HepG2 (cell line): ENCODE results near the gene PSIP1. TPM values are rescaled to one million over a fixed set of nuclear protein-coding genes. Genes with fewer than 3 reads are reported as not detected.
A peak's percentile ranks its signal among the peaks of the same experiment; 100 is the strongest.

Experiments used
- MAZ ChIP-seq, 2 experiments: sonication (generic) in 1 of 2; formaldehyde crosslinking in 1 of 2; IDR thresholded peaks; 2 replicates each; pipeline versions ENCODE4 v1.5.0 to v1.6.1; 2012 to 2020; ENCODE audit warnings: low read depth in 2 of 2, mild to moderate bottlenecking in 2 of 2, borderline replicate concordance in 1 of 2, improper control_type of control experiment in 1 of 2, low read length in 1 of 2, missing genetic modification reagents in 1 of 2, moderate library complexity in 1 of 2
- NFE2L1 ChIP-seq: sonication (generic); formaldehyde crosslinking; IDR thresholded peaks from 2 replicates; pipeline ENCODE4 v1.4.0; 2020; ENCODE audit warnings: missing genetic modification reagents, mild to moderate bottlenecking, borderline replicate concordance
- NFIC ChIP-seq: IDR thresholded peaks from 2 replicates; pipeline ENCODE4 v1.6.1; 2012; ENCODE audit warnings: mild to moderate bottlenecking, low read length, inconsistent platforms
- NONO ChIP-seq, 2 experiments: fragments of 450-650 bp in 1 of 2; sonication (generic) in 1 of 2; formaldehyde crosslinking in 1 of 2; IDR thresholded peaks in 1 of 2; conservative IDR thresholded peaks in 1 of 2; 2 replicates each; pipeline versions ENCODE4 v1.6.1 to v1.8.0; 2017 to 2022; ENCODE audit warnings: mild to moderate bottlenecking in 1 of 2, missing genetic modification reagents in 1 of 2, moderate library complexity in 1 of 2
- PAXIP1 ChIP-seq: sonication (generic); formaldehyde crosslinking; conservative IDR thresholded peaks from 2 replicates; pipeline ENCODE4 v1.4.0; 2020; ENCODE audit warnings: mild to moderate bottlenecking, missing genetic modification reagents, moderate library complexity
- ZBTB40 ChIP-seq, 2 experiments: fragments of 450-650 bp in 1 of 2; sonication (generic) in 1 of 2; formaldehyde crosslinking in 1 of 2; IDR thresholded peaks; 2 replicates each; pipeline versions ENCODE4 v1.6.1 to v1.8.0; 2016 to 2022; ENCODE audit warnings: antibody characterized with exemption in 1 of 2, mild to moderate bottlenecking in 1 of 2, missing genetic modification reagents in 1 of 2
- ZFP36 ChIP-seq: fragments of 150-350 bp; IDR thresholded peaks from 2 replicates; pipeline ENCODE4 v1.6.1; 2018; ENCODE audit warnings: borderline replicate concordance, low read length, low read depth; ENCODE audit not compliant: partially characterized antibody
- ZNF138 ChIP-seq: sonication (generic); formaldehyde crosslinking; IDR thresholded peaks from 2 replicates; pipeline ENCODE4 v1.5.0; 2020; ENCODE audit warnings: mild to moderate bottlenecking, low read depth, missing genetic modification reagents
- polyA plus RNA-seq, 8 experiments: library from polyadenylated mRNA; depleted of rRNA in 3 of 8; stranded (reverse) in 7 of 8; unstranded in 1 of 8; fragments of >200 nt; fragmentation: Illumina TruSeq in 4 of 8; extraction: Trizol in 4 of 8; gene quantifications; 2 replicates each; pipeline versions ENCODE4 v1.2.1 to v1.2.3, GENCODE V29; 2011 to 2016; ENCODE audit warnings: low read depth in 4 of 8, missing spikeins in 1 of 8, mixed read lengths in 1 of 8; ENCODE audit not compliant: insufficient read depth in 1 of 8
- total RNA-seq, 5 experiments: library from RNA; depleted of rRNA; stranded (reverse); fragments of >200 nt; fragmentation: Illumina TruSeq; extraction: Trizol; gene quantifications; 2 replicates each; pipeline ENCODE4 v1.2.3, GENCODE V29; 2016; ENCODE audit warnings: low read depth in 1 of 5
- TF ChIP-seq, protein P1 (sequence below): sonication (generic); formaldehyde crosslinking; IDR thresholded peaks from 2 replicates; pipeline ENCODE4 v1.4.0; 2020; ENCODE audit warnings: missing genetic modification reagents

PSIP1 gene
- total and polyA plus RNA-seq, 2 of the 13 experiments (the other 11 are each of a cell fraction or from before 2014, with no cell fraction given), result 12.6 to 46.4 TPM

GRCh38 chr9:15480028-15480427 is 30.7 kb downstream of the PSIP1 start (continued):
- TF ChIP-seq ZBTB40 (IDR thresholded peaks at IDR 0.05), result no peak
- TF ChIP-seq ZBTB40 (CRISPR knock-in tag; IDR thresholded peaks at IDR 0.05), result no peak
- TF ChIP-seq, protein P1, sequence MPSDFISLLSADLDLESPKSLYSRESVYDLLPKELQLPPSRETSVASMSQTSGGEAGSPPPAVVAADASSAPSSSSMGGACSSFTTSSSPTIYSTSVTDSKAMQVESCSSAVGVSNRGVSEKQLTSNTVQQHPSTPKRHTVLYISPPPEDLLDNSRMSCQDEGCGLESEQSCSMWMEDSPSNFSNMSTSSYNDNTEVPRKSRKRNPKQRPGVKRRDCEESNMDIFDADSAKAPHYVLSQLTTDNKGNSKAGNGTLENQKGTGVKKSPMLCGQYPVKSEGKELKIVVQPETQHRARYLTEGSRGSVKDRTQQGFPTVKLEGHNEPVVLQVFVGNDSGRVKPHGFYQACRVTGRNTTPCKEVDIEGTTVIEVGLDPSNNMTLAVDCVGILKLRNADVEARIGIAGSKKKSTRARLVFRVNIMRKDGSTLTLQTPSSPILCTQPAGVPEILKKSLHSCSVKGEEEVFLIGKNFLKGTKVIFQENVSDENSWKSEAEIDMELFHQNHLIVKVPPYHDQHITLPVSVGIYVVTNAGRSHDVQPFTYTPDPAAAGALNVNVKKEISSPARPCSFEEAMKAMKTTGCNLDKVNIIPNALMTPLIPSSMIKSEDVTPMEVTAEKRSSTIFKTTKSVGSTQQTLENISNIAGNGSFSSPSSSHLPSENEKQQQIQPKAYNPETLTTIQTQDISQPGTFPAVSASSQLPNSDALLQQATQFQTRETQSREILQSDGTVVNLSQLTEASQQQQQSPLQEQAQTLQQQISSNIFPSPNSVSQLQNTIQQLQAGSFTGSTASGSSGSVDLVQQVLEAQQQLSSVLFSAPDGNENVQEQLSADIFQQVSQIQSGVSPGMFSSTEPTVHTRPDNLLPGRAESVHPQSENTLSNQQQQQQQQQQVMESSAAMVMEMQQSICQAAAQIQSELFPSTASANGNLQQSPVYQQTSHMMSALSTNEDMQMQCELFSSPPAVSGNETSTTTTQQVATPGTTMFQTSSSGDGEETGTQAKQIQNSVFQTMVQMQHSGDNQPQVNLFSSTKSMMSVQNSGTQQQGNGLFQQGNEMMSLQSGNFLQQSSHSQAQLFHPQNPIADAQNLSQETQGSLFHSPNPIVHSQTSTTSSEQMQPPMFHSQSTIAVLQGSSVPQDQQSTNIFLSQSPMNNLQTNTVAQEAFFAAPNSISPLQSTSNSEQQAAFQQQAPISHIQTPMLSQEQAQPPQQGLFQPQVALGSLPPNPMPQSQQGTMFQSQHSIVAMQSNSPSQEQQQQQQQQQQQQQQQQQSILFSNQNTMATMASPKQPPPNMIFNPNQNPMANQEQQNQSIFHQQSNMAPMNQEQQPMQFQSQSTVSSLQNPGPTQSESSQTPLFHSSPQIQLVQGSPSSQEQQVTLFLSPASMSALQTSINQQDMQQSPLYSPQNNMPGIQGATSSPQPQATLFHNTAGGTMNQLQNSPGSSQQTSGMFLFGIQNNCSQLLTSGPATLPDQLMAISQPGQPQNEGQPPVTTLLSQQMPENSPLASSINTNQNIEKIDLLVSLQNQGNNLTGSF (CRISPR knock-in tag), result no peak
- TF ChIP-seq ZFP36, result no peak
- peak; percentile 39; the same call in 1 of the 2 replicates for TF ChIP-seq NFIC
- no peak for TF ChIP-seq MAZ (IDR thresholded peaks at IDR 0.05; ENCODE audit: borderline replicate concordance, low read depth, low read length)
- no peak for TF ChIP-seq MAZ (CRISPR knock-in tag; IDR thresholded peaks at IDR 0.05; ENCODE audit: low read depth)
- TF ChIP-seq NONO (IDR thresholded peaks at IDR 0.05), result no peak
- no peak for TF ChIP-seq NONO (CRISPR knock-in tag; conservative IDR thresholded peaks at IDR 0.05)
- no peak for TF ChIP-seq NFE2L1 (CRISPR knock-in tag)
- TF ChIP-seq PAXIP1 (CRISPR knock-in tag), result peak; percentile 58
- TF ChIP-seq ZNF138 (CRISPR knock-in tag), result no peak
